ENCODE measurements around the gene SERINC5.
A peak's percentile ranks its signal among the peaks of the same experiment; 100 is the strongest.
"Not testable (repeated sequence)": the region's sequence is repeated elsewhere in the genome, so short reads cannot be mapped to it uniquely, and the experiment has no call there.

The SERINC5 gene

DNA sequence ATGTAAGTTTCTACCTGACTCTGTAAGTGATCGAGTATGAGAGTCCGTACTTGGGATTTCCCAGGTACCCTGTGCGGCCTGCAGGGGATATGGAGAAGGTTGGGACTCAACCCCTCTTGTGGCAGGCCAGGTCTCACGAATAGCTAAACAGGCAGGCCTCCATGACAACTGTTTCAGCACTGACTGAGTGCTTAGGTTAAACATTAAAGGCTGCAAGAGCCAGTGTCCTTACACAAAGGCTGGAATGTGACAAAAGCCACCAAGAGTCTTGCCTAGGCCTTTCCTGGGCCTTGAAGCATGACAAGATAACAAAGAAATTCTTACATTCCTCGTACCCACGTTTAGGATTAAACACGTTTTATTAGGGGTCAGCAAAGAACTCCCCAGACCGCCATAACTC lies 162.1 kb downstream of the SERINC5 start:
- DNase-seq (ENCODE audit: low read depth) = no peak

DNA sequence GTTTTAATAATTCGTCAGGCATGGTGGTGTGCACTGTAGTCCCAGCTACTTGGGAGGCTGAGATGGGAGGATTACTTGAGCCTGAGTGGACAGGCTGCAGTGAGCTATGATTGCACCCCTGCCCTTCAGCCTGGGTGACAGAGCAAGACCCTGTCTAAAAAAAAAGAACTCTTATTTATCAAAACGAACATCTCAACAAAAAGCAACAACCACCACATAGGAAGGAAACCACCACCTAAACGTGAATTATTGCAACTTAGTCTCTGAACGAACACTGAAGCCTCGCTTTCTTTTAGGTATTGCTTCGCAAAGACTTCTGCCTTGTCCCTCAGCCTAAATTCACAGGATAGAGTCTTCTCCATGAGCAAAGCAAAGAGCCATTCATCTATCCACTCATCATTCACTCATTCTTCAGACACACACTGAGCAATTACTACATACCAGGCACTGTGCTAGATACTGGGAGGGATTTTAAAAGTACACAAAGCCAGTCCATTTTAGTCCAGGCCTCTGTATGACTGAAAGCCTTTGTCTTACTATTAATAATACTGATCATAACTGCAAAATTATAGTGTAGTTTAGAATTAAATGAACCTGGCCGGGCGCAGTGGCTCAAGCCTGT lies 163.3 kb downstream of the SERINC5 start:
- no peak for DNase-seq (ENCODE audit: low read depth)

DNA sequence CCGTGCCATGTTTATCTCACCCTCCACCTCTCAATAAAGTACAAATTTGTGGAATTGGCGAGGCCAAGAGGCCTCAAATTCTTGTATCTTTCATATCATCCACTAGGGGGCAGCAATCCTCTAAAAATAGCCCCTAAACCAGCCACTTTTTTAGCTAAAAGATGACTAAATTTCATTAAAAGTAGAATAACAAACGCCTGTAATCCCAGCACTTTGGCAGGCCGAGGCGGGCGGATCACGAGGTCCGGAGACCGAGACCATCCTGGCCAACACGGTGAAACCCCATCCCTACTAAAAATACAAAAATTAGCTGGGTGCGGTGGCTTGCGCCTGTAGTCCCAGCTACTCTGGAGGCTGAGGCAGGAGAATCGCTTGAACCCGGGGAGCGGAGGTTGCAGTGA lies 164.1 kb downstream of the SERINC5 start:
- DNase-seq (ENCODE audit: low read depth) = not testable (repeated sequence)

DNA sequence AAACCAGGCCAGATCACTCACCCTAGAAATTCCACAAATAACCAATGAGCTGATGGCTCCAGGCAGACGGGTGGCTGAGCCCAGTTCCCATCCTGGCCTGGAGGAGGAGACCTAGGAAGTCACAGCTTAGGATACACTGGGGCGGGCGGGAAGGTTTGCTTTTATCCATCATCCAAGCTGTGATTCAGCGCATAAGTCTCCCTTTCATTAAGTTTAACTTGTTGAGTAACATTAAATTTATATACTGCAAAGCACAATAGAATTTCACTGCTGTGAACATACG lies 165.0 kb downstream of the SERINC5 start:
- no peak for DNase-seq (ENCODE audit: low read depth)

DNA sequence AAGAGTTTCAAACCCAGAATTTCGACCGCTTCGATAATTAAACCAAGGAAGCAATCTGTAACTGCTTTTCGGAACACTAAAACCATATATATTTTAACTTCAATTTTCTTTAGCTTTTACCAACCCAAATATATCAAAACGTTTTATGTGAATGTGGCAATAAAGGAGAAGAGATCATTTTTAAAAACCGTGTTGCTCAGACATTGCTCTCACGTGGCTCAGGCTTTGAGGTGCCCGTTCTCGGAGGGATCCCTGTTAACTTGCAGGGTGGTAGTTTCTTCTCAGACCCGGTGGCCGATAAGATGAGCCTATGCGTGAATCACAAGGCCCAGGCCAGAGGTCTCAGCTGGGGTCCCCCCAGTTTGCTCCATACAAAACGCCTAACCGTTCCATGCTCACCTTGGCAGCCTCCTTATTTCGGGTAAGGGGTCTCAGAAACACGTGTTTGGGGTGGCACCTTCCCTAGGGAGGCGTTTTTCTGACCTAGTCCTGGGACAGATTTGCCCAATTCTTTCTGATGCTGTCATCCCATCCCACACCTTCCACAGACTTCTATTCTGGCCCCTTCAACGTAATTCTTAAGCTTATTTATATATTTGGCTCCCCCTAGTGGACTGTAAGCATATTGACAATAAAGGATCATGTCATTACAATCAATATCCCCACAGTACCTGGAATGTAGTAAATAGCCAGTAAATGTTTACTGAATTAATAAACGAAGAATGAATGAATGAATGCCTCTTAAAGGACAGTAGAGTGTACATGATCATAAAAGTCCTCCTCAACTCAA lies 172.6 kb downstream of the SERINC5 start:
- no peak for DNase-seq (ENCODE audit: low read depth)

DNA sequence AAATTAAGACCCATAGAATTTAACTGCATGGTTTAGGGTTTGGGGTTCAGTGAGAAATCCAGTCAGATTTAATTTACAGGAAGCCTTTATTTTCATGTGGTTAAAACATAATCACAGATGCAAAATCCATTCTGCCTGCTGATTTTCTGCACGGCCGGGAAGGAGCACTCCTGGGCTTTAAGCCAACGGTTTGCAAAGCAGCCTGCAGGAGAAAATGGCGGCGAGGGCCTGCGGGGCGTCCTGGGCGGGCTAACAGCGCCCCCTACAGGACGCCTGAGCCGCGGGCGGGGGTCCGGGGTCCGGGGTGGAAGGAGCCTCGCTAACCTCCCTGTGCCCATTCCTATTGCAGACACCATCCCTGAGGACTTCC lies 173.1 kb downstream of the SERINC5 start:
- peak; percentile 50 for DNase-seq (ENCODE audit: low read depth)

- DNase-seq (ENCODE audit: low read depth) = no peak
Measured at GRCh38 chr5:80082281-80082680, 173.6 kb downstream of the SERINC5 start.

DNA sequence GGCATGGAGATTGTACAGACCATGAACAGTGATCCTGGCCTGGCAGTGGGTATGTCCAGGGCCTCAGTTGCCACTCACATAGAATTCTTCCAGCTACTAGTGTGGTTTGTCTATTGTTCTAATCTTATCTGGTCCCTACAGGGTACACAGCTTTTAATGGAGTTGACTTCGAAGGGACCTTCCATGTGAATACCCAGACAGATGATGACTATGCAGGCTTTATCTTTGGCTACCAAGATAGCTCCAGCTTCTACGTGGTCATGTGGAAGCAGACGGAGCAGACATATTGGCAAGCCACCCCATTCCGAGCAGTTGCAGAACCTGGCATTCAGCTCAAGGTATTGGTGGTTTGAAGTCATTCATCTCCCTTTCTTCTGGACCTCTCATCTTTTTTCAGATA lies 176.9 kb downstream of the SERINC5 start:
- DNase-seq (ENCODE audit: low read depth) = no peak

DNA sequence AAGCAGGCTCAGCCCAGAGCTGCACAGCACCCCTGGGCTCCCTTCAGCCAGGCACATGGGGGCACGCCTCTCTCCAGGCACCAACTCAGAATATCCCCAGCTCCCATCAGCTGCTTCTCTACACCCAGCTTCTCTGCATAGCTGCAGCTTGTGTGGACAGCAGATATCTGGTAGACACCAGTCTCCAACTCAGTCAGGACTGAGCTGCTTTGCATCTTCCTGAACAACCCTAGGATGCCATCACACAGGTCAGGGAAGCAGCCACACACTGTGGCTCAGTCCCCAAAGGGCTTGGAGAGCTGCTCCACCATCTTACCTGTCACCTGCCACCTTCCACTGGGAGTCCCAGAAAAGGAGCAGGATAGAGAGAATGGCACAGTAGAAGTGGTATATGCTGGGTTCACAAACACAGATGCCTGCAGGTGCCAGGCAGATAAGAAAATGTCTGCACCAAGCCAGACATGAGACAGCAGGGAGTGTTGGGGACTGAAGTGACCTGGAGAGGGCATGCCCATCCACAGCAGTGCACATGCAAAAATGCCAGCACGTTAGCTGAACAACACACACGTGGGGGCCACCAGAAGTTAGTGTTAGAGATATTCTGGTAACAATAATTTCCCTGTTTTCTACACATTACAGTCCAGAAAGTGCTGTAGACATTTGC lies 178.7 kb downstream of the SERINC5 start:
- no peak for DNase-seq (ENCODE audit: low read depth)

DNA sequence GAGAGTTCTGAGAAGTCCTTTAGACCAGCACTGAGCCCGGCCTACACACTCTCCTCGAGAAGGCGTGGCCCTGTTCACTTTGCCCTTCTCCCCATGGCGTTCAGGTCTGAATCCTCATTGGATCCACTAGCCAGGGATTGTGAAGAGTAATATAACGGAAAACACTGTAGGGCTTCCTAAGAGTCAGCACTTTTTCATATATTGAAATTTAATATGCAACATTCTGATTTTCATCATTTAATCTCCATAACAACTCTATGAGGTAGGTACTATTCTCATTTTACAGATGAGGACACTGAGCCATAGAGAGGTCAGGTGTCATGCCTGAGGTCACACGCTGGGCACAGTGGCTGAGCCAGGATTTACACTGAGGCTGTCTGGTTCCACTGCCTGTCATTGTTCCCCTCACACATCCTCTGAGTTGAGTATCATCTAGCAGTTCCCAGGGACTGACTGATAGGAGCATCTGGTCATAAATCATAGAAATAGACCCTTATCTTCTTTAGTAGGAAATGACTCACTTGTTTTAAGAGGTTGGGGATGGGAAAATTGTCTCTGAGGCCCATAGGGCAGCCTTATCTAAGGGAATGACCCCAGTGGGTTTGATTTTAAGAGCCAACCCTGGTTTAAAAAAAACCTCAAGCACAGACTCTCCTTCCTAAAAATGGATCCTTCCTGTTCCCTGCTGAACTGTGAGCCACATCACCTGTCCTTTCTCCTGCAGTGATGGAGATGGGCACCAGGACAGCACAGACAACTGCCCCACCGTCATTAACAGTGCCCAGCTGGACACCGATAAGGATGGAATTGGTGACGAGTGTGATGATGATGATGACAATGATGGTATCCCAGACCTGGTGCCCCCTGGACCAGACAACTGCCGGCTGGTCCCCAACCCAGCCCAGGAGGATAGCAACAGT lies 179.5 kb downstream of the SERINC5 start:
- no peak for DNase-seq (ENCODE audit: low read depth)

DNA sequence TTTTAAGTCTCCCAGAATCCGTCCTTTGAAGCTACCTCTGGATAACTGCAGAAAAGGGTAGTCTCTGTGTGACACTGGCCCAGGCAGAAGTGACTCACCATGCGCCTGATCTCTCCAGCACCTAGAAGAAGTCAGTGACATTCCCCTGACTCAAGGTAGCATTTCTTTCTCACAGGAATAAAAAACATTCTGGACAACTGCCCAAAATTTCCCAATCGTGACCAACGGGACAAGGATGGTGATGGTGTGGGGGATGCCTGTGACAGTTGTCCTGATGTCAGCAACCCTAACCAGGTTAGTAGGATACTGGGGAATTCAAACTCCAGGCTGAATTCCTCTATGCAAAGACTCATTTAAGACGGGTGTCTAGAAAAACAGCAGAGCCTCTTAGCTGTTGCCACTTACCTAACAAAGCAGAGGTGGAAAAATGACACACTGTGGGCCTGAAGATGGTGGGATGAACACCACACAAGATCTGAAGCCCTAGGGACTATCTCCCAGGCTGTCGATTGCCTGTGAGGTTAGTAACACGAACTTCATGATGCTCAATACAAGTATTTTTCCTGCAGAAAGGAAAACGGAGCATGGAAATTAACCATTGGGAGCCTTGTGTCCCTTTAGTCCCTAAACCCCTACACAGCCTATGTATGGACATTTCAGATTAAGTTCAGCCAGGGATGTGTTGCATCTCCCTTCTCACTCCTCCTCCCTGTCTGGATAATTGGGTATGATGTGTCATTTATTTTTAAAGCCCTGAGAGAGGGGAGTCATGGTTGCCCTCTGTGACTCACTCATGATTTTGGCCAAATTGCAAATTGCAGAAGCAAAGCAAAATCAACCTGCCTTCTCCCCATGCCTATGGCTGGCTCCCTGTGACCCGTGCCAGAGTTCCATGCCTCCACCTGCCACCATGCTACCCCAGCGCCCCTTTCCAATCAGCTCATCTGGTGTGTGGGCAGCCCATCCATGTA lies 183.5 kb downstream of the SERINC5 start:
- DNase-seq (ENCODE audit: low read depth) = no peak

- no peak for DNase-seq (ENCODE audit: low read depth)
Measured at GRCh38 chr5:80071510-80072021, 184.3 kb downstream of the SERINC5 start.

DNA sequence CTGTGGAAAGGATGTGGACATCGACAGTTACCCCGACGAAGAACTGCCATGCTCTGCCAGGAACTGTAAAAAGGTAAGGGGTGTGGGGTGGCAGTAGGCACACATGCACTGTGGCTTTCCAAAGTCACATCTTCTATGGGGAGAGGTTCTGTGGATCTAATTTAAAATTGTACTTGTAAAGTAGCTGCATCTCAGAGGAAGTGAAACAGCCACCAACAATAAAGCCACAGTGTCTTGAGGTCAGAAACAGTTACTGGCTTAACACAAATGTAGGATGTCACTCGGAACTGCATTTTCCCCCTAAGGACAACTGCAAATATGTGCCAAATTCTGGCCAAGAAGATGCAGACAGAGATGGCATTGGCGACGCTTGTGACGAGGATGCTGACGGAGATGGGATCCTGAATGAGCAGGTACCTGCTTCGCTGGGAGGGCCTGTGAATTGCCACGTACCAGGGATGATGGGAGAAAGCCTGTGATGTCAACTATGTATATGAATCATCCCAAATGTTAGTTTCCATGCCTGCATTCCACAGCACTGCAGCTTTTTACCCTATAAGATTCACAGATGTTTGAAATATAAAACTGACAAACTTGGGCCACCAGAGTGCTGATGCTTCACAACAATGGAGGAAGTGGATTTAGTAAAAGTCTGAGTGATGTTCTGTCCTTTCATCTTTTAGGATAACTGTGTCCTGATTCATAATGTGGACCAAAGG lies 185.4 kb downstream of the SERINC5 start:
- no peak for DNase-seq (ENCODE audit: low read depth)

DNA sequence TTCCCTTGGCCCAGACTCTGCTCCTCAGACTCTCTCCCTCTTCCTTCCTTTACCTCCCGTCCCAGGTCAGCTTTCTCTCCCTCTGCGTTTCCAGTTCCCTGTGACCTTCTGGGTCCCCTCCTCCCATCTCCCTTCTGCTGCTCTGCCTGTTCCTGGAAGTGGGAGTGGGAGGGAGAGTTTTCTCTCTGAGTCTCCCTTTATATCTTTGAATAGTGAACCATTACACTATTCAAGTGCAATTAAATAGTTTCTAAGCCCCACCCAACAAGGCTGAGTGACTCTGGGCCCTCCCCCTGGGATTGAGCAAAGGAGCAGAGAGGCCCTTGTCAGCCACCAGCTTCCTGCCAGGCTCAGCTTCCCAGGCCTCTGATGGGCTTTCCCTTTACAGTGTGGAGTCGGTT lies 185.9 kb downstream of the SERINC5 start:
- no peak for DNase-seq (ENCODE audit: low read depth)

DNA sequence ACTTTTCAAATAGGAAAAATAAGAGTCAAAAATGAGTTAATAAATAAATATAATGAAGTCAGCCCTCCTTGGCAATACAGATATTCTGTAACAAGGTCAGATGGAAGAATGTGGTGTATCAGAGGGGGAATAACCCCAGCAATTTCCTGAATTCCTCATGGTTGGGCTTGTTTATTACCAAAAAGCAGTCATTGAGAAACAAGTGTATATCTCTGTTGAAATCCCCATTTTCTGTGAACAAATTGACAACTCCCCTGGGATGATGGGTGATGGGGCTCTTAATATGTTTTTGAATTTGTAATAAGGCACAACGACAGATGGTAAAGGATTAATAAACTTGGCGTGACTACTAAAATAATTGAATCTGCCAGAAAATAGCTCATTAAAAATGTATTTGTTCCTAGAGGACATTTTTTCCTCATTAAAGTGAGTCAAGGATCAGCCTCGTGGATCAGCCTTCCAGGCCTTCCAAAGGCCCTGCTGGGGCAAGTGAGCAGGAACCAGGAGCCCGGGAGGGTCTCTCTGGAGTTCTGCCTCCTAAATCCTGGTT lies 186.5 kb downstream of the SERINC5 start:
- no peak for DNase-seq (ENCODE audit: low read depth)

DNA sequence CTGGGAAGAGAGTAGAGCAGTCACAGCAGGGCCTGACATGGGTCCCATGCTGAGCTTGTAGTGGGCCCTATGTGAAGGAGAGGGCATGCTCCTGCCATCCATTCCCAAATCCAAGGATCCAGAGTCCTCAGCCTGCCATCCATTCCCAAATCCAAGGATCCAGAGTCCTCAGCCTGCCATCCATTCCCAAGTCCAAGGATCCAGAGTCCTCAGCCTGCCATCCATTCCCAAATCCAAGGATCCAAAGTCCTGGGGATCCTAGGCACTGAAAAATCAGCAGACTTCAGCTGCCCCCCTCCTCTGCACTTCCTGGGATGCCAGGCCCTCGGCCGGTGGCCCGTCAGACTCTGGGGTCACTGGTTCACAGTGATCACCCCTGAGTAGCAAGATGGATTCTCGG lies 187.1 kb downstream of the SERINC5 start:
- no peak for DNase-seq (ENCODE audit: low read depth)

GRCh38 chr5:80068246-80068636 lies 187.6 kb downstream of the SERINC5 start:
- DNase-seq (ENCODE audit: low read depth) = no peak

- DNase-seq (ENCODE audit: low read depth) = no peak
Measured at GRCh38 chr5:80067531-80068245, 188.2 kb downstream of the SERINC5 start.

DNA sequence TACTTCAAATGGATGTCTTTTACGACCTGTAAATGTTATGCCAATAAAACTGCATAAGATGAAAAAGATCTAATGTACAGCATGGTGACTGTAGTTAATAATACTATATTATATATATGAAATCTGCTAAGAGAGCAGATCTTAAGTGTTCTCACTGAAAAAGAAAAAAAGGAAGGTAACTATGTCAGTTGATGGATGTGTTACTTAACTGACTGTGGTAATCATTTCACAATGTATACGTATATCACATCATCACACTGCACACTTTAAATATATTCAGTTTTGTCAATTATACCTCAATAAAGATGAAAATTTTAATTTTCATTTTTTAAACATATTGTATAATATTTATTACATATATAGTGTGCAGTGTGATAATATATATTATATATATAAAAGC lies 188.8 kb downstream of the SERINC5 start:
- DNase-seq (ENCODE audit: low read depth) = no peak
